A549 (cell line): ENCODE measurements around the gene KLHL41.

Source experiments
- CEBPB ChIP-seq, 2 experiments: fragments of >200 bp in 1 of 2; sonication (Bioruptor Twin) in 1 of 2; formaldehyde crosslinking in 1 of 2; IDR thresholded peaks; 2 replicates each; pipeline ENCODE4 v1.6.1; 2012 to 2016
- E2F6 ChIP-seq: IDR thresholded peaks from 2 replicates; pipeline ENCODE4 v1.6.1; 2012; ENCODE audit warnings: low read depth, borderline replicate concordance
- MAX ChIP-seq: IDR thresholded peaks from 2 replicates; pipeline ENCODE4 v1.6.1; 2012
- MAZ ChIP-seq: fragments of 150-350 bp; IDR thresholded peaks from 2 replicates; pipeline ENCODE4 v1.6.1; 2014; ENCODE audit warnings: antibody characterized with exemption, low read depth, low read length, borderline replicate concordance
- POLR2A ChIP-seq: IDR thresholded peaks from 2 replicates; pipeline ENCODE4 v1.6.1; 2012; ENCODE audit warnings: mild to moderate bottlenecking, low read length
- TP53 ChIP-seq: fragments of 250-450 bp; sonication (Bioruptor Pico); IDR thresholded peaks from 2 replicates; pipeline ENCODE4 v1.5.0; 2021; ENCODE audit warnings: mild to moderate bottlenecking, moderate library complexity
- ZC3H11A ChIP-seq: fragments of 450-650 bp; IDR thresholded peaks from 2 replicates; pipeline ENCODE4 v1.6.1; 2014; ENCODE audit warnings: antibody characterized with exemption, mild to moderate bottlenecking
- TF ChIP-seq, protein P1 (sequence below): fragments of 200-600 bp; sonication (generic); IDR thresholded peaks from 2 replicates; pipeline ENCODE4 v1.6.1; 2016; ENCODE audit warnings: antibody characterized with exemption, mild to moderate bottlenecking, moderate library complexity
- TF ChIP-seq, protein P2 (sequence below): fragments of >200 bp; sonication (Bioruptor Twin); formaldehyde crosslinking; IDR thresholded peaks from 3 replicates; pipeline ENCODE4 v1.5.1; 2016
- TF ChIP-seq, protein P3 (sequence below): fragments of 450-650 bp; IDR thresholded peaks from 2 replicates; pipeline ENCODE4 v1.6.1; 2014; ENCODE audit warnings: antibody characterized with exemption

DNA sequence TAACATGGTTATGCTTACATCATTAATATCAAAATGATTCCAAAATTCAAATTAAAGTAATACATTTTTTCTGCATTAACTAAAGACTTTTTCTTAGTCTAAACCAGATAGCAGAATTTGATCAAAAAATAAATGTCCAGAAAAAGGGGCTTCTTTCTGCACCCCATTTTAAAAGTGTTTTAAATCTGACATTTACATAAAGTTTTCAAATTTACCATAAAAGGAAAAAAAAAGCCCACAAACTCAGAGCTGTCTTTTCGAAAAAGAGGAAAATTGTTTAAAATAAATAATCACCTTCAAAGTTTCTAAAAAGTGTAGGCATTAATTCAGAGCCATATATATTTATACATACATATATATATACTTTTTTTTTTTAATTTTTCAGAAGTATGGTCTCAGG is 62.7 kb downstream of the KLHL41 start:
- TF ChIP-seq E2F6 (no peak), MAZ (no peak), CEBPB (IDR thresholded peaks at IDR 0.05) (no peak), POLR2A (no peak), MAX (no peak), TP53 (CRISPR knock-in tag) (no peak), ZC3H11A (no peak)
- TF ChIP-seq, protein P1, sequence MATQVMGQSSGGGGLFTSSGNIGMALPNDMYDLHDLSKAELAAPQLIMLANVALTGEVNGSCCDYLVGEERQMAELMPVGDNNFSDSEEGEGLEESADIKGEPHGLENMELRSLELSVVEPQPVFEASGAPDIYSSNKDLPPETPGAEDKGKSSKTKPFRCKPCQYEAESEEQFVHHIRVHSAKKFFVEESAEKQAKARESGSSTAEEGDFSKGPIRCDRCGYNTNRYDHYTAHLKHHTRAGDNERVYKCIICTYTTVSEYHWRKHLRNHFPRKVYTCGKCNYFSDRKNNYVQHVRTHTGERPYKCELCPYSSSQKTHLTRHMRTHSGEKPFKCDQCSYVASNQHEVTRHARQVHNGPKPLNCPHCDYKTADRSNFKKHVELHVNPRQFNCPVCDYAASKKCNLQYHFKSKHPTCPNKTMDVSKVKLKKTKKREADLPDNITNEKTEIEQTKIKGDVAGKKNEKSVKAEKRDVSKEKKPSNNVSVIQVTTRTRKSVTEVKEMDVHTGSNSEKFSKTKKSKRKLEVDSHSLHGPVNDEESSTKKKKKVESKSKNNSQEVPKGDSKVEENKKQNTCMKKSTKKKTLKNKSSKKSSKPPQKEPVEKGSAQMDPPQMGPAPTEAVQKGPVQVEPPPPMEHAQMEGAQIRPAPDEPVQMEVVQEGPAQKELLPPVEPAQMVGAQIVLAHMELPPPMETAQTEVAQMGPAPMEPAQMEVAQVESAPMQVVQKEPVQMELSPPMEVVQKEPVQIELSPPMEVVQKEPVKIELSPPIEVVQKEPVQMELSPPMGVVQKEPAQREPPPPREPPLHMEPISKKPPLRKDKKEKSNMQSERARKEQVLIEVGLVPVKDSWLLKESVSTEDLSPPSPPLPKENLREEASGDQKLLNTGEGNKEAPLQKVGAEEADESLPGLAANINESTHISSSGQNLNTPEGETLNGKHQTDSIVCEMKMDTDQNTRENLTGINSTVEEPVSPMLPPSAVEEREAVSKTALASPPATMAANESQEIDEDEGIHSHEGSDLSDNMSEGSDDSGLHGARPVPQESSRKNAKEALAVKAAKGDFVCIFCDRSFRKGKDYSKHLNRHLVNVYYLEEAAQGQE = no peak
- TF ChIP-seq, protein P2, sequence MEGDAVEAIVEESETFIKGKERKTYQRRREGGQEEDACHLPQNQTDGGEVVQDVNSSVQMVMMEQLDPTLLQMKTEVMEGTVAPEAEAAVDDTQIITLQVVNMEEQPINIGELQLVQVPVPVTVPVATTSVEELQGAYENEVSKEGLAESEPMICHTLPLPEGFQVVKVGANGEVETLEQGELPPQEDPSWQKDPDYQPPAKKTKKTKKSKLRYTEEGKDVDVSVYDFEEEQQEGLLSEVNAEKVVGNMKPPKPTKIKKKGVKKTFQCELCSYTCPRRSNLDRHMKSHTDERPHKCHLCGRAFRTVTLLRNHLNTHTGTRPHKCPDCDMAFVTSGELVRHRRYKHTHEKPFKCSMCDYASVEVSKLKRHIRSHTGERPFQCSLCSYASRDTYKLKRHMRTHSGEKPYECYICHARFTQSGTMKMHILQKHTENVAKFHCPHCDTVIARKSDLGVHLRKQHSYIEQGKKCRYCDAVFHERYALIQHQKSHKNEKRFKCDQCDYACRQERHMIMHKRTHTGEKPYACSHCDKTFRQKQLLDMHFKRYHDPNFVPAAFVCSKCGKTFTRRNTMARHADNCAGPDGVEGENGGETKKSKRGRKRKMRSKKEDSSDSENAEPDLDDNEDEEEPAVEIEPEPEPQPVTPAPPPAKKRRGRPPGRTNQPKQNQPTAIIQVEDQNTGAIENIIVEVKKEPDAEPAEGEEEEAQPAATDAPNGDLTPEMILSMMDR = no peak
- TF ChIP-seq, protein P3, sequence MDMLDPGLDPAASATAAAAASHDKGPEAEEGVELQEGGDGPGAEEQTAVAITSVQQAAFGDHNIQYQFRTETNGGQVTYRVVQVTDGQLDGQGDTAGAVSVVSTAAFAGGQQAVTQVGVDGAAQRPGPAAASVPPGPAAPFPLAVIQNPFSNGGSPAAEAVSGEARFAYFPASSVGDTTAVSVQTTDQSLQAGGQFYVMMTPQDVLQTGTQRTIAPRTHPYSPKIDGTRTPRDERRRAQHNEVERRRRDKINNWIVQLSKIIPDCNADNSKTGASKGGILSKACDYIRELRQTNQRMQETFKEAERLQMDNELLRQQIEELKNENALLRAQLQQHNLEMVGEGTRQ = no peak
